ENCODE measurements around the gene PTPN14. TPM values are rescaled to one million over a fixed set of nuclear protein-coding genes. Genes with fewer than 3 reads are reported as not detected.

PTPN14 gene
- total RNA-seq, 1 experiment from 2014 or later, result 88.4 TPM

DNA sequence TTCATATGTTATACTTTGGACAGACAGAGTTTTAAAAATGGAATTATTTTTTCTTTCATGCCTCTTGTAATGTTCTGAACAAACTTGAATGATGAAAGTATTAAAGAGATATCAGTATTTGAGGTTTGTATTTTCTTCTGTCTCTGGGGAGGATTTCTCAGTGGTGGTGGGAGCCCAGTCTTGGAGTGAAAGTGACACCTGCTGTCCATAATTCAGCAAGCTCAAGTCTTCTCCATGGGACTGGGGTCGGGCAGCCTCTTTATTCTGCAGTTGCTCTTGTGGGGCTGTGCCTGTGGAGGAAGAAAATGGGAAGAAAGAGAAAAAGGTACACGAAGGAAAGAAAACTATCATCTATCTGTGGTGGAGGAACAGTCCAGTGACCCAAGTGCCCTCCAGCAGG, 214.4 kb downstream of the PTPN14 start (continued):
- TF ChIP-seq IRF1 (CRISPR knock-in tag; IDR thresholded peaks at IDR 0.05), result no peak
- TF ChIP-seq ERG (CRISPR knock-in tag; IDR thresholded peaks at IDR 0.05), result no peak
- TF ChIP-seq, protein P1, sequence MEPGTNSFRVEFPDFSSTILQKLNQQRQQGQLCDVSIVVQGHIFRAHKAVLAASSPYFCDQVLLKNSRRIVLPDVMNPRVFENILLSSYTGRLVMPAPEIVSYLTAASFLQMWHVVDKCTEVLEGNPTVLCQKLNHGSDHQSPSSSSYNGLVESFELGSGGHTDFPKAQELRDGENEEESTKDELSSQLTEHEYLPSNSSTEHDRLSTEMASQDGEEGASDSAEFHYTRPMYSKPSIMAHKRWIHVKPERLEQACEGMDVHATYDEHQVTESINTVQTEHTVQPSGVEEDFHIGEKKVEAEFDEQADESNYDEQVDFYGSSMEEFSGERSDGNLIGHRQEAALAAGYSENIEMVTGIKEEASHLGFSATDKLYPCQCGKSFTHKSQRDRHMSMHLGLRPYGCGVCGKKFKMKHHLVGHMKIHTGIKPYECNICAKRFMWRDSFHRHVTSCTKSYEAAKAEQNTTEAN (CRISPR knock-in tag; IDR thresholded peaks at IDR 0.05), result no peak
- TF ChIP-seq, protein P2, sequence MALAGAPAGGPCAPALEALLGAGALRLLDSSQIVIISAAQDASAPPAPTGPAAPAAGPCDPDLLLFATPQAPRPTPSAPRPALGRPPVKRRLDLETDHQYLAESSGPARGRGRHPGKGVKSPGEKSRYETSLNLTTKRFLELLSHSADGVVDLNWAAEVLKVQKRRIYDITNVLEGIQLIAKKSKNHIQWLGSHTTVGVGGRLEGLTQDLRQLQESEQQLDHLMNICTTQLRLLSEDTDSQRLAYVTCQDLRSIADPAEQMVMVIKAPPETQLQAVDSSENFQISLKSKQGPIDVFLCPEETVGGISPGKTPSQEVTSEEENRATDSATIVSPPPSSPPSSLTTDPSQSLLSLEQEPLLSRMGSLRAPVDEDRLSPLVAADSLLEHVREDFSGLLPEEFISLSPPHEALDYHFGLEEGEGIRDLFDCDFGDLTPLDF (CRISPR knock-in tag; IDR thresholded peaks at IDR 0.05), result no peak
- no peak for TF ChIP-seq CBFB (CRISPR knock-in tag; IDR thresholded peaks at IDR 0.05; ENCODE audit: low read depth)
- no peak for TF ChIP-seq ATF2 (CRISPR knock-in tag; IDR thresholded peaks at IDR 0.05; ENCODE audit: borderline replicate concordance, low read depth)

DNA sequence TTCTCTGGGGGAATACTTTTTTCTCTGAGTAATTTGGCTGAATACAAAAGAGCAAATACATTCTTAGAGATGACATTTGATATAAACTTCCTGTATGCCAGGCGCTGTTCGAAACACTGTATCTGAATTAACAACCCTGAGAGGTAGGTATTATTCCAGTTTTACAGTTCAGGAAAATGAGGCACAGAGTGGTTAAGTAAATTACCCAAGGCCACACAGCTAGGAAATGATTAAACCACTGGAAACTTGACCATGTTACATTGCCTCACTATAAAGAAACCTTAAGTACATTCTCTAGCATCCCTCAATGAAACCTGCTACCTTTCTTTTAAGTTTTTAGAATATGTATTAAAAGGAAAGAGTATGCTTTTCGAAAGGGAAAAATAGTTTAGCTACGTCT, 215.8 kb downstream of the PTPN14 start:
- TF ChIP-seq ZNF121 (CRISPR knock-in tag; IDR thresholded peaks at IDR 0.05) (no peak), OVOL2 (CRISPR knock-in tag; IDR thresholded peaks at IDR 0.05; ENCODE audit: borderline replicate concordance) (no peak), TP53 (CRISPR knock-in tag; IDR thresholded peaks at IDR 0.05) (no peak), TCF7 (CRISPR knock-in tag; IDR thresholded peaks at IDR 0.05; ENCODE audit: low read depth) (no peak), ZNF281 (CRISPR knock-in tag; IDR thresholded peaks at IDR 0.05) (no peak), JAZF1 (CRISPR knock-in tag; IDR thresholded peaks at IDR 0.05) (no peak), SMAD3 (CRISPR knock-in tag; IDR thresholded peaks at IDR 0.05; ENCODE audit: borderline replicate concordance) (no peak), ZNF219 (CRISPR knock-in tag; IDR thresholded peaks at IDR 0.05; ENCODE audit: borderline replicate concordance) (no peak), FOXK1 (CRISPR knock-in tag; IDR thresholded peaks at IDR 0.05) (no peak), ZNF232 (CRISPR knock-in tag; IDR thresholded peaks at IDR 0.05) (no peak), ELF4 (CRISPR knock-in tag; IDR thresholded peaks at IDR 0.05; ENCODE audit: low read depth) (no peak), SOX15 (CRISPR knock-in tag; IDR thresholded peaks at IDR 0.05) (no peak), FOXP1 (CRISPR knock-in tag; IDR thresholded peaks at IDR 0.05; ENCODE audit: borderline replicate concordance) (no peak), IRF2 (CRISPR knock-in tag; IDR thresholded peaks at IDR 0.05; ENCODE audit: borderline replicate concordance, low read depth) (no peak), NFATC4 (CRISPR knock-in tag; IDR thresholded peaks at IDR 0.05) (no peak), CREM (CRISPR knock-in tag; IDR thresholded peaks at IDR 0.05) (no peak), ETV6 (CRISPR knock-in tag; IDR thresholded peaks at IDR 0.05) (no peak), EMX1 (CRISPR knock-in tag; IDR thresholded peaks at IDR 0.05) (no peak)
- TF ChIP-seq, protein P3, sequence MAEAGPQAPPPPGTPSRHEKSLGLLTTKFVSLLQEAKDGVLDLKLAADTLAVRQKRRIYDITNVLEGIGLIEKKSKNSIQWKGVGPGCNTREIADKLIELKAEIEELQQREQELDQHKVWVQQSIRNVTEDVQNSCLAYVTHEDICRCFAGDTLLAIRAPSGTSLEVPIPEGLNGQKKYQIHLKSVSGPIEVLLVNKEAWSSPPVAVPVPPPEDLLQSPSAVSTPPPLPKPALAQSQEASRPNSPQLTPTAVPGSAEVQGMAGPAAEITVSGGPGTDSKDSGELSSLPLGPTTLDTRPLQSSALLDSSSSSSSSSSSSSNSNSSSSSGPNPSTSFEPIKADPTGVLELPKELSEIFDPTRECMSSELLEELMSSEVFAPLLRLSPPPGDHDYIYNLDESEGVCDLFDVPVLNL (CRISPR knock-in tag; IDR thresholded peaks at IDR 0.05; ENCODE audit: borderline replicate concordance, low read depth), result no peak
- TF ChIP-seq, protein P4, sequence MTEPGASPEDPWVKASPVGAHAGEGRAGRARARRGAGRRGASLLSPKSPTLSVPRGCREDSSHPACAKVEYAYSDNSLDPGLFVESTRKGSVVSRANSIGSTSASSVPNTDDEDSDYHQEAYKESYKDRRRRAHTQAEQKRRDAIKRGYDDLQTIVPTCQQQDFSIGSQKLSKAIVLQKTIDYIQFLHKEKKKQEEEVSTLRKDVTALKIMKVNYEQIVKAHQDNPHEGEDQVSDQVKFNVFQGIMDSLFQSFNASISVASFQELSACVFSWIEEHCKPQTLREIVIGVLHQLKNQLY (CRISPR knock-in tag; IDR thresholded peaks at IDR 0.05), result no peak
- ChIA-PET CTCF (interaction anchor here (2.3 kb wide), 1 partner anchor 14 kb away, joined by 8 read pairs; no protein-coding TSS in a partner anchor), POLR2A (interaction anchor here (1.0 kb wide), 1 partner anchor 18 kb away, joined by 3 read pairs; no protein-coding TSS in a partner anchor)
- H3K9me3 Mint-ChIP-seq, result no peaks in the 10 kb centered on the region
- no peaks in the 10 kb centered on the region for H3K36me3 Mint-ChIP-seq
- H3K27me3 Mint-ChIP-seq (ENCODE audit: low read depth), result no peaks in the 10 kb centered on the region
- ATAC-seq (no peak), DNase-seq (ENCODE audit: low spot score) (no peak)
- H3K27ac Mint-ChIP-seq, result no peak overlapping the region
- H3K4me1 Mint-ChIP-seq, result peaks cover 42% of the 10 kb centered on the region
- H3K4me3 Mint-ChIP-seq, result no peak overlapping the region
